Measurements from ENCODE around the gene CPT1B.

GRCh38 chr22:50572965-50573364 is 5.3 kb downstream of the CPT1B start:
- no peak for TF ChIP-seq CTCF (IDR thresholded peaks at IDR 0.05 in 4 of 5, conservative IDR thresholded peaks at IDR 0.05 in 1 of 5)
- TF ChIP-seq POLR2A (IDR thresholded peaks at IDR 0.05), result no peak
